ENCODE measurements around the gene FOXP1. TPM values are rescaled to one million over a fixed set of nuclear protein-coding genes. Genes with fewer than 3 reads are reported as not detected.

FOXP1 gene
- total RNA-seq, 4 donors from 2014 or later, result 86.4 to 107 (median 93.8) TPM

DNA sequence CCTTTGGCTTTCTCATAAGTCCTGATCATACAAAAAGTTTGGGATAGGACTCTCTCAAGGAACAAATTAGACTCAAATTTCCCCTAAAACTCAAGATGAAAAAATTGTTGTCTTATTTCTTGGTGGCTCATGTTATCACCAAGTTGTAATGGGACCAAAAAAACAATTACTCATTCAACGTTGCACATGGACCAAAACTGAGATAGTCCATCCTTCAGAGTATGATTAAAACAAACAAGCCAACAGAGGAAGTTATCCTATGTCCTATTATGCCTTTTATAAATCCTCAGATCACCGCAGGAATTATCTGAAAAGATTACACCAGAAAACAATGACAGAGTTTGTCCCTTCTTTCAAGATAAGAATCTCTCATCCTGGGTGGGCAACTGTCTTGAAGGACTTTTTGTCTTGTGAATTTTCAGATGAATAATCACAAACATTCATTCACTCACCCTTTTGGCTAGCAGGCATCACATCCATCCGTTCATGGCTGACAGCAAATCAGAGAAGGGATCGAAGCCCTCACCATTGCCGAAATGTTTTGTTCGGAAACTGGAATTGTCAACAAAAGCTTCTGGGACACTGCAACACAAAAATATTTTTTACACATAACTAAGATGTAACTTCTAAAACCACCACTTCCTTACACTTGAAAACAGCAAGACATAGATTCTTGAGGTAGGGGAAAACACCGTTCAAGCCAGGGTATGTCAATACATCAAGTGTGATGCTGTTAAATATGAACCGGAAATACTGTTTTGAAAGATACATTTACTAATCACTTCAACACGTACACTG, 90.4 kb downstream of the FOXP1 start:
- DNase-seq (ENCODE audit: low spot score in 2 of 2), result no peak
- H3K36me3 ChIP-seq, result peaks cover 0 to 34% (median 0%) of the 10 kb centered on the region in 3 donors
- TF ChIP-seq, protein P1, sequence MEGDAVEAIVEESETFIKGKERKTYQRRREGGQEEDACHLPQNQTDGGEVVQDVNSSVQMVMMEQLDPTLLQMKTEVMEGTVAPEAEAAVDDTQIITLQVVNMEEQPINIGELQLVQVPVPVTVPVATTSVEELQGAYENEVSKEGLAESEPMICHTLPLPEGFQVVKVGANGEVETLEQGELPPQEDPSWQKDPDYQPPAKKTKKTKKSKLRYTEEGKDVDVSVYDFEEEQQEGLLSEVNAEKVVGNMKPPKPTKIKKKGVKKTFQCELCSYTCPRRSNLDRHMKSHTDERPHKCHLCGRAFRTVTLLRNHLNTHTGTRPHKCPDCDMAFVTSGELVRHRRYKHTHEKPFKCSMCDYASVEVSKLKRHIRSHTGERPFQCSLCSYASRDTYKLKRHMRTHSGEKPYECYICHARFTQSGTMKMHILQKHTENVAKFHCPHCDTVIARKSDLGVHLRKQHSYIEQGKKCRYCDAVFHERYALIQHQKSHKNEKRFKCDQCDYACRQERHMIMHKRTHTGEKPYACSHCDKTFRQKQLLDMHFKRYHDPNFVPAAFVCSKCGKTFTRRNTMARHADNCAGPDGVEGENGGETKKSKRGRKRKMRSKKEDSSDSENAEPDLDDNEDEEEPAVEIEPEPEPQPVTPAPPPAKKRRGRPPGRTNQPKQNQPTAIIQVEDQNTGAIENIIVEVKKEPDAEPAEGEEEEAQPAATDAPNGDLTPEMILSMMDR (IDR thresholded peaks at IDR 0.05), result no peak
- TF ChIP-seq POLR2A (IDR thresholded peaks at IDR 0.05), result no peak
- TF ChIP-seq EP300 (IDR thresholded peaks at IDR 0.05), result no peak
- peaks cover 0 to 8% (median 0%) of the 10 kb centered on the region in 4 donors for H3K9me3 ChIP-seq
- no peak overlapping the region for H3K4me3 ChIP-seq
- no peaks in the 10 kb centered on the region for H3K27me3 ChIP-seq
- H3K27ac ChIP-seq, result peak overlapping the region in 1 of 4 donors; percentile 1
- peaks cover 0 to 24% (median 15%) of the 10 kb centered on the region in 4 donors for H3K4me1 ChIP-seq
- 79% methylated on average over 9 of the region's 9 CpGs for WGBS, 2 donors

DNA sequence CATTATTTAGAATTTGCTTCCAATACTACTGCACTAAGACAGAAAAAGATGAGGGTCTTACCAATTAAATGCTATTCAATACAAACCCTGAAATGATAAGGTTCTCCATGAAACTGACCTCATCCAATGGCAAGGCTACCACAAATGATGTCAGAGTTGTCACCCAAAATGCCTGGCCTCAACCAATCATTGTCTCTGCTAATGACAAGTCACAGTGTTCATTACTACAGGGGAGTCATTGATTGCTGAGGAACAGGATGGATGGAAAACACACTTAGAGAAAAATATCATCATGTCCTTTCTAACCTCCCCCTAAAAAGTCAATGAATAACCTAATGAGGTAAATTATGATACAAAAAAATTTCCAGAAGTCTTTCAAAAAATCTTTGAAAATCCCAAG, 91.0 kb downstream of the FOXP1 start:
- Histone ChIP-seq H3K4me1 (peaks cover 0 to 18% (median 10%) of the 10 kb centered on the region in 4 donors), H3K27ac (peak overlapping the region in 1 of 4 donors; percentile 1), H3K27me3 (no peaks in the 10 kb centered on the region), H3K36me3 (peaks cover 0 to 34% (median 0%) of the 10 kb centered on the region in 3 donors), H3K9me3 (peaks cover 0 to 8% (median 0%) of the 10 kb centered on the region in 4 donors), H3K4me3 (no peak overlapping the region)
- DNase-seq (ENCODE audit: low spot score in 2 of 2), result no peak
- TF ChIP-seq POLR2A (IDR thresholded peaks at IDR 0.05) (no peak), EP300 (IDR thresholded peaks at IDR 0.05) (no peak)
- TF ChIP-seq, protein P1 (IDR thresholded peaks at IDR 0.05), result no peak

DNA sequence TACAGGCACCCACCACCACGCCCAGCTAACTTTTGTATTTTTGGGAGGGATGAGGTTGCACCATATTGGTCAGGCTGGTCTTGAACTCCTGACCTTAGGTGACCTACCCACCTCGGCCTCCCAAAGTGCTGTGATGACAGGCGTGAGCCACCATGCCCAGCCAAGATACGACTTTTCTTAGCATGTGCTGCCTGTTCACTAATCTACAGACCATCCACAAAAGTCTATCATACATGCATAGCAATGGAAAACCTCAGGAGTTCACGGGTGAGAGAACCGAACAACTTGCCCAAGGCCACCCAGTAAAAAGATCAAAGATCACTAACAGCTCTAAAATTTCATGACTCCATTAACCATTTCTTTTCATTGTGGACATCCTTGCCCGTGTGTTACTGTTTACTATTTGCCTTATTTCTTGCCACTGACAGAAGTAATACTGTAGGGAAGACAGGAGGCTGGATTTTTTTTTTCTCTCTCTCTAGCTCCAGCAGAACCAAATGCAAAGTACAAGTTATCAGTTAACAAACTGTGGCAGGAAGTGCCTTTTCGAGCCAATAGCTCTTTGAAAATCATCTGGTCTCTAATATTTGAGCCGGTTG, 92.3 kb downstream of the FOXP1 start:
- TF ChIP-seq, protein P1 (IDR thresholded peaks at IDR 0.05), result no peak
- 87 to 91% methylated on average over 9 of the region's 9 CpGs for WGBS, 2 donors

DNA sequence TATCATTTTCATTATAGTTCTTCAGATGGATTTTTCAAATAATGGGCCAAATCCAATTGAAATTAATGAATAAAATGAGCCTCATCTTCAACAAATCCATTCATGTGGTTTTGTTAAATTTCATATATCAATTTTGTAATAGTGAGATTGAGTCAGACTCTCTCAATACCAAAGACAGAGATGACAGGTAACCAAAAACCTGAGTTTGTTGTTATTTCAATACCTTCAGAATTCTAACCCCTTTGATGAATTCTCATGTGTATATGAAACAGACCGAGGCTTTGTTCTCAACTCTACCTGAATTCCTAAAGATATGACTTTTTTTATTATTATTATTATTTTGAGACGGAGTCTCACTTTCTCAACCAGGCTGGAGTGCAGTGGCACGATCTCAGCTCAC, 92.8 kb downstream of the FOXP1 start:
- Histone ChIP-seq H3K4me1 (peaks cover 0 to 1% (median 0%) of the 10 kb centered on the region in 4 donors), H3K36me3 (peaks cover 0 to 34% (median 0%) of the 10 kb centered on the region in 3 donors), H3K9me3 (peaks cover 0 to 8% (median 0%) of the 10 kb centered on the region in 4 donors), H3K4me3 (no peak overlapping the region), H3K27me3 (no peaks in the 10 kb centered on the region), H3K27ac (no peak overlapping the region)
- 99 to 100% methylated on average over 3 of the region's 3 CpGs for WGBS, 2 donors
- TF ChIP-seq POLR2A (IDR thresholded peaks at IDR 0.05) (no peak), EP300 (IDR thresholded peaks at IDR 0.05) (no peak)
- TF ChIP-seq, protein P1 (IDR thresholded peaks at IDR 0.05), result no peak
- no peak for DNase-seq (ENCODE audit: low spot score in 2 of 2)

More for the DNA sequence above, 92.3 kb downstream of the FOXP1 start:
- no peak for DNase-seq (ENCODE audit: low spot score in 2 of 2)
- peaks cover 0 to 34% (median 0%) of the 10 kb centered on the region in 3 donors for H3K36me3 ChIP-seq
- peaks cover 0 to 7% (median 1%) of the 10 kb centered on the region in 4 donors for H3K4me1 ChIP-seq
- peaks cover 0 to 8% (median 0%) of the 10 kb centered on the region in 4 donors for H3K9me3 ChIP-seq
- H3K27ac ChIP-seq, result no peak overlapping the region
- no peak overlapping the region for H3K4me3 ChIP-seq
- H3K27me3 ChIP-seq, result no peaks in the 10 kb centered on the region

DNA sequence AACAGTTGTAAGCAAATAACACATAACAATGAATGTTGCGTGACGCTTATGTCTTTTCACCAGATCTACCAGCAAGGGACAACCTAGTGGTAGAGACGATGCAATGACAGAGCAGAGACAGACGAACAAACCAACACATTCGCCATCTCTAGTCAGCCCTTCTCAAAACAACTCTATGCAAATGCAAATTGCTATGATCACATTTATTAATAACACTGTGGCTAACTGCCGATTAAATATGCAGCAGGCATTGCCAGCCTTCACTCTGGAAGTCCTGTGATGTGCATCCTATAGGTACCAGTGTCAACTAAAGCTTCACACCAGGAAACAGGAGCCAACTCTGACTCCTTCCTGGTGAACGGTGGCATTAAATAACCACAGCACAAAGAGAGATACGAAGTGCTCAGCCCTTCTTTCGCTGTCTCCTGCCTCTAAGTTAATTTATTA, 94.2 kb downstream of the FOXP1 start:
- 90 to 92% methylated on average over 9 of the region's 9 CpGs for WGBS, 2 donors
- Histone ChIP-seq H3K4me1 (no peaks in the 10 kb centered on the region), H3K4me3 (no peak overlapping the region), H3K27me3 (no peaks in the 10 kb centered on the region), H3K36me3 (peaks cover 0 to 34% (median 0%) of the 10 kb centered on the region in 3 donors), H3K9me3 (peaks cover 0 to 8% (median 0%) of the 10 kb centered on the region in 4 donors), H3K27ac (no peak overlapping the region)
- TF ChIP-seq POLR2A (IDR thresholded peaks at IDR 0.05) (no peak), EP300 (IDR thresholded peaks at IDR 0.05) (no peak)
- TF ChIP-seq, protein P1 (IDR thresholded peaks at IDR 0.05), result no peak
- no peak for DNase-seq (ENCODE audit: low spot score in 2 of 2)
